Measurements from ENCODE around the gene RPTOR.

The RPTOR gene

DNA sequence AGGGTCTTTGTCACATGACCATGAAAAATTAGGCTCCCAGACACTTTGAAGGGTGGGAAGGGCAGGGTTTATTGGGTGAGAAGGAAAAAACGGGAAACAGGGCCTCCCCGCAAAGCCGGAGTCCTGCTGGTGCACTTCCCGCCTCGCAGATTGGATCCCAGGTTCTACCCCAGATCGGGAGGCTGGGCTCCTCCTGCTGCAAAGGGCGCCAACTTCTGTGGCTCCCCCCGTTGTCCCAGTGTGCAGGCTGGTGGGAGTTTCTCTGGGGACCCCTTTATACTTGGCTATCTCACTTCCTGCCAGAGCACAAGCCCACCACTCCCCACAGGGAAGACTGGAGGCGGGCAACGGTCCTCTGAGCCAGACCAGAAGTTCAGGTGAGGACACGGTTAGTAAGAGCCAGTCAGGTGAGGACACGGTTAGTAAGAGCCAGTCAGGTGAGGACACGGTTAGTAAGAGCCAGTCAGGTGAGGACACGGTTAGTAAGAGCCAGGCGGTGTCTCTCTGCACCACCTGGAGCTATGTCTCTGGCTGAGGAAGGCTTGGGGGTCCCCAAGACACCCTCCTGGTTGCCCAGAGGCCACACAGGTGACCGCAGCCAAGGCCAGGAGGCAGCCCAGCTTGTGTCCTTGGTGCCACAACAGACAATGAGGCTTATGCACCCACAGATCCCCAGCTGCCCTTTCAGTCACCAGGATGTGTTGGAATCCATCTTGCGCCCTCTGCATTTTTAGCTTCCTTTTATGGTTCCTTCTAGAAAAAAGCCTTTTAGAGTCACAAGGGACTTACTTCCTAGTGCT is 398.9 kb downstream of the RPTOR start:
- DNase-seq (ENCODE audit: low read depth, low spot score) = no peak

DNA sequence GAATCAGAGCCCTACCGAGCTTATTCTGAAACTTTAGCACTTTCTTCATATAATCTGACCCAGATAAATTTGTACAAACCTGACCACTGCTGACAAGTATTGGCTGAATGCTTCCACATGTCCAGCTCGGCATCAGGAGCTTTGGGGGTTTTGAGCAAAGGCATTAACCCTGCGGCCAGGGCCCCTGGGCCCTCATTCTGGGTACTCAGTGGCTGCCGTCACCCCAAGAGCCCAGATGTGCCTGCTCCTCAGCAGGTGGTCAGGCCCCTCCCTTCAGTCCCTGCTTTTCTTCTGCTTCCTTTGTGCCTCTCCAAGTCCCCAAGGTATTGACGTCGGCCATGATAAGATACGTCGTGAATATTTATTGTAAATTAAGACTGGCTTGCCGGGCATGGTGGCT is 399.7 kb downstream of the RPTOR start:
- DNase-seq (ENCODE audit: low read depth, low spot score) = no peak

DNA sequence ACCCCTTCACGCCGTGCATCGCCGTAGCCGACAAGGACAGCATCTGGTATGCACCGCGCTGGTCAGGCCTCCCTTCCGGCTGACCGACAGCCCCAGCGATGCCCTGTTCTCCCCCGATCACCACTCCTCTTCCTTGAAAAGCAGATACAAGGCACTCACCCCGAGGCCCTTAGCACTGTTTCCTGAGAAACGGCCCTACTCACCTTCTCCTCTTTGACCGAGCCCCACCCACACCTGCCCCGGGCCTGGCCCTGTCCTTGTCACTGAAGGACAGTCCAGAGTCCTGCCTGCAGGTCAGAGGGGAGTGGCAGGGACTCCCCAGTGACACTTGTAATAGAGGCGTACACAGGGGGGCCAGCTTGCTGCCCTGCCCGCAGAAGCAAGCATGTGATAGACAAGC is 401.1 kb downstream of the RPTOR start:
- no peak for DNase-seq (ENCODE audit: low read depth, low spot score)

DNA sequence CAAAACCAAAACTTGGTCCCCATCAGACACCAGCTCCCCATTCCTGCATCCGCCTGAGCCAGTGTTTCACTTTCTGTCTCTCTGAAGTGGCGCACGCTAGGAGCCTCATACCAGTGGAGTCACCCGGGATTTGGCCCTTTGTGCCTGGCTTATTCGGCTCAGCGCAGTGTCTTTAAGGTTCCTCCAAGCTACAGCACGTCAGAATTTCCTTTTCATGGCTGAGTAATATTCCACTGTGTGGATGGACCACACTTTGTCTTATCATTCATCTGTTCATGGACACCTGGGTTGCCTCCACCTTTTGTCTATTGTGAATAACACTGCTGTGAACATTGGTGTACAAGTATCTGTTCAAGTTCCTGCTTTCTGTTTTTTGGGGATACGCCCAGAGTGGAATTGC is 401.8 kb downstream of the RPTOR start:
- no peak for DNase-seq (ENCODE audit: low read depth, low spot score)

DNA sequence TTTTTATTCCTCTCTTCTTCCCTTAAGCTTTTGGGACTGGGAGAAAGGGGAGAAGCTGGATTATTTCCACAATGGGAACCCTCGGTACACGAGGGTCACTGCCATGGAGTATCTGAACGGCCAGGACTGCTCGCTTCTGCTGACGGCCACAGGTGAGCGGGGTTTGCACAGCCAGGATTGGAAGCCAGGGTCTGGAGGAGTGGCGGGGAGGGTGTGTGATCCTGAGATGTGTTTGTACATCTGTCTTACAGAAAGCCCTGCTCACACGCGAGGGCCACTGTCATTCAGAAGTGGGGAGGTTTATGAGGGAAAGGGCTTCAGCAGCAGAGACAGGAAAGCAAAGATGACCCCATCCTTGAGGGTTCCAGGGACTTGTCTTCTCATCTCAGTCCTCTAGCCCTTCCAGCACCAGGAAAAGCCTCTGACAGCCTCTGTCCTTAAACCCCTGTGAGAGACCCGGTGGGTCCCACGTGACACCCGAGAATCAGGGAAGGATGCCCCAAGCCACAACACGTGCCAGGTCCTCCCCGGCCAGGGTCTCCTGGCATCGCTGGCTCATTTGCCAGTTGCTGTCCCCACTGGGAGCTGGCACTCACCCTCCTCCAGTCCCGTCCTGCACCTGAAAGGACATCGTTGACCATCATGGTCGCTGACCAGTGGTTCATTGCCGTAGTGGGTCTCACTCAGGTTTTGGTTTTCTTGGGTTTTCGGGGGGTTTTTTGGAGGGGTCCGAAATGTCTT is 402.7 kb downstream of the RPTOR start:
- DNase-seq (ENCODE audit: low read depth, low spot score) = no peak

DNA sequence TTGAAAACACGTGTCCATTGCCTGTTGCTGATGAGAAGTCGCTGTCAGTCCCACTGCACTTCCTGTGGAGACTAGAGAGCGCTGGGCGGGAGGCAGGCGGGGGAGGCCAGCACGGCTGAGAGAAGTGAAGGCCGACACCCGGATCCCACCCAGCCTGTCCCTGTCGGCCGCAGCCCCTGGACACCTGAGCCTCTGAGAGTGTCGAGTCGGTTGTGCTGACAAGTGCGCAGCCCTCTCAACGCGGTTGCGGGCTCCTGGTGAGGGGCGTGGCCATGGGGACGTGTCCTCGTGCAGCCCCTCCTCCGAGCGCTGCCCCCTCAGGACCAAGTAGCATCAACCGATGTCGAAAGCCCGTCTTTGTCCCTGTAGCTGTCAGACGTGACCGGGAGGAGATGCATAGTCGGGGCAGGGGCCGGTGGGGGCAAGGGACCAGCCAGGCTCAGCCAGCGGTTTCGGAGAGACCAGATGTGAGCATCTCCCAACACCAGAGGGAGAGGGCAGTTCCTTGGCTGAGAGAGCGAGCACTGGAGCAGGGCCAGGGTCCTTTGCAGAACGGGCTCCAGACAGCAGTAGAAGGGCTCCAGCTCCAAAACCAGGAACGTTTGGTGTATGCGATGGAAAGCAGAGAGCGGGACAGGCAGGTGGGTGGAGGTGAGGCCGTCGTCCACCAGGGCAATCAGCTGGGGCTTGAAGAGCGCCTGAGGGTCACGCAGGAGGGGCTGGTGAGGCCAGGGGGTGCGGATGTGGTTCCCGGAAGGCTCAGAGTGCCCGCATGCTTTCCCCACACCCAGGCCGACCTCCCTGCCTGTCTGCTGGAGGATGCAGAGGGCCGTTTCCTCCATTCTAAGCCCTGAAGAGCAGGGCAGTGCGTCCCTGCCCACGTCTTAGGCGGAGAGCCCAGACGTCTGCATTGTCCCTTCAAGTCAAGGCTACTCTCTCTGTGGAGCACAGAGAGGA is 403.7 kb downstream of the RPTOR start:
- no peak for DNase-seq (ENCODE audit: low read depth, low spot score)

DNA sequence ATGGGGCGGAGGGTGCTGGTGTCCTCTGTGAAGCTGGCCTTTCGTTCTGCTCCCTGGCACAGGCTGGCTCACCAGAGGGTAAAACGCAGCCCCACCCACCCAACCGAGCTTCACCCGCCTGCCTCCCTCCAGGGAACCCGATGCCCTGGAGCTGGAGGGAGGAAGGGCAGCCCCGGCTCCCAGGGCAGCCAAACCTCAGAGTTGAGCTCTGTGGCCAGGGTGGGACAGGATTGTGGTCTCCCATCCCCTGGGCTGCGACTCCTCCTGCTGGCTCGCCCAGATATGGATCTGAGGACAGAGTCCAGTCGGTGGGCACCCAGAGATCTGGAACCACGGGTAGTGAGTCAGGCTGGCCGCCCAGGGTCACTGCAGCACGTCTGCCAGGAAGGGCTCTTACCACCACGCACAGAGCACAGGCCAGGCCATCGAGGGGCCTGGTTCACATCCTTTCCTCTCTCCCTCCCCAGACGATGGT is 404.4 kb downstream of the RPTOR start:
- no peak for DNase-seq (ENCODE audit: low read depth, low spot score)

DNA sequence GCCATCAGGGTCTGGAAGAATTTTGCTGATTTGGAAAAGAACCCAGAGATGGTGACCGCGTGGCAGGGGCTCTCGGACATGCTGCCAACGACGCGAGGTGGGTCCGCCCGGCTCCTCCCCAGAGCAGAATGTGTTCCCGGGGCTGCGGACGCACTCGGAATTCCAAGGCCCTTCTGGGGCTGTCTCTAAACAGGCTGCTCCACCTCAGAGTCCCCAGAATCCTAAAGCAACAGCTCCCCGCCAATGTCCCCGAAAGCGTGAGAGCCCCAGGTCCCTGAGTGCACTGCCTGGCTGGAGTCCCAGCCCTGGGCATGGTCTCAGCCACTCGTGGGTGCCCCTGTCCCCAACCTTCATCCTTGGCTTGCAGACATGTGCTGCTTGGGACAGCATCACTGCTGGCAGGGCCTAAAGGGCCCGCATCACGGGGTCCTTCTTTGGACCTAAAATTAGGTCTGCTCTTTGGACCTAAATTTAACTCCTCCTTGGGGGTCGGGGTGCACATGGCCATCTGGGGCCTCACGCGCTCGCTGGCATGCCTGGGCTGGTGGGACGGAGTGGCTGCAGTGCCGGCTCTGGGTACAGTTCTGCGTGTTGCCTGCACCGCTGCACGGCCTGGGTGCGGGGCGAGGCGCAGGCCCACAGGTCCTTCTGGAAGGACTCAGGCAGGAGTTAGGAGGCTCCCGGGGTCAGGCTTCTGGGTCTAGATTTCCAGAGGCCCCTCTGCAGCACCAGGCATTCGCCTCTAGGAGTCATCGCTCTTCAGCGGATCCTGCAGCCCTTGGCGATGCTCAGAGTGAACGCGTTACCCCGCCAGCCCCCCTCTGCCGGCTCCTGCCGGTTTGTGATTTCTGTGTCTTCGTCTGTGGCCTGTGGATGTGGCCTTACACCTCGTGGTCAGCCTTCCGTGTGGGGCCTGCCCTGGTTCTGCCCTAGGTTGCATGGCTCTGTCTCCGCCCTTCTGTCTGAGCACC is 405.1 kb downstream of the RPTOR start:
- no peak for DNase-seq (ENCODE audit: low read depth, low spot score)

DNA sequence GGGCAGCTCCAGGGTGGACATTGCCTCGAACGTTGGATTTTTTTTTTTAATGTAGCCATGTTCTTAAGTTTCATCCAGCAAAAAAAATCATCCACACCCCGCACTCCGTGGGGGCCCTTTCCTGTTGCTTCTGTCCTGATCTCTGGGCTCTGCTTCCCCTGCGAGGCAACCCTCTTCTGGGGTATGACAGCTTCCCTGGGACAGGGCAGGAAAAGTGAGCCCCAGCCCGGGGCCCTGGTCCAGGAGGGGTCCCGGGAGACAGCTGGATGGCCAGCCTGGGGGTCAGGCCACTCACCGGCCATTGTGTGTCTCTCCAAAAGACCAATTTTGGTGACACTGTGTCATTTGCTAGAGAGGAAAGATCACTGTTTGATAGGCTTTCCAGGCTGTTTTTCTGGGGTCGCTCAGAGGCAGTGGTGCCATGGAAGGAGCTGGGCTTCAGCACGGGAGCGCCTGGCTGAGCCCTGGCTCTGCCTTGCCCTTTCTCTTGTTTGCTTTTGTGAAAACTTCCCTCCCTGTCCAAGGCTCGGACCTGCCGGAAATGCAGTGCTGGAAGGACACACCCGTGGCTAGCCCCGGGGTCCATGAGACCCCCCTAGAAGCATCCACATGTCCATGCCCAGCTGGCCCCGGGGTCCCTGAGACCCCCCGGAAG is 406.0 kb downstream of the RPTOR start:
- no peak for DNase-seq (ENCODE audit: low read depth, low spot score)

DNA sequence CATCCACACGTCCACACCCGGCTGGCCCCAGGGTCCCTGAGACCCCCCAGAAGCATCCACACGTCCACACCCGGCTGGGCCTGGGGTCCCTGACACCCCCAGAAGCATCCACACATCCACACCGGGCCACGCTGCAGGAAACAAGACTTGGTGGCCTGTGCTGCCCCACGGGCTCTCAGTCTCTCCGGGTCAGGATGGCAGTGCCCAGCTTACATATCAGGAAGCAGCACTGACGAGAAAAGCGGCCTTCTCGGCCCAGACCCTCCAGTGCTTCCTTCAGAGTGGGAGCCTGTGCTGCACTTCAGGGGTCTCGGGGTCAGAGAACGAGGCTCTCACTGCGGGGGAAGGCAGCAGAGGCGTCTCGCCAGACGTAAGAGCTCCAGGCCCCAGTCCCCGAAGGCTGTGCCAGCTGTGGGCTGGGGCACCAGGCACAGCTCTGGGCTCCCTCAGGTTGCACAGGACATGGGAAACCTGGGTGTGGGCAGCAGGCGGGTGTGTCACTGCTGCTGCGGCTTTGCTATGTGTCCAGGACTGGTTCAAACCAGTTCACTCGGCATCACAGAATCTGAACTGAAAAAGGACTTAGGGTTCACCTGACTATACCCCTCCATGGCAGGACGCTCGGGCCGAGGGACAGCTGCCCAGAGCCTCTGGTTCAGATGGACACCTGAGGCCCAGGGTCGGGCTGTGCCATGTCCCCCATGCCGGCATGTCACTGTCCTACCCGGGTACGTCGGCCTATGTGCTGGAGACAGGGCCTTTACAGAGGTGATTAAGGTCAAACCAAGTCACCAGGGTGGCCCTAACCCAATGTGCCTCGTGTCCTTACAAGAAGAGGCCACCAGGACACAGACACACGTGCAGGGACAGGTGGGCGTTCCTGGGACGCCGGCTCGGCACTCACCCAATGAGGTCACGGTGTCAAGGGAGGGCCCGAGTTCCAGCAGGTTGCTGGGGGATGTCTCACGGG is 406.8 kb downstream of the RPTOR start:
- no peak for DNase-seq (ENCODE audit: low read depth, low spot score)

DNA sequence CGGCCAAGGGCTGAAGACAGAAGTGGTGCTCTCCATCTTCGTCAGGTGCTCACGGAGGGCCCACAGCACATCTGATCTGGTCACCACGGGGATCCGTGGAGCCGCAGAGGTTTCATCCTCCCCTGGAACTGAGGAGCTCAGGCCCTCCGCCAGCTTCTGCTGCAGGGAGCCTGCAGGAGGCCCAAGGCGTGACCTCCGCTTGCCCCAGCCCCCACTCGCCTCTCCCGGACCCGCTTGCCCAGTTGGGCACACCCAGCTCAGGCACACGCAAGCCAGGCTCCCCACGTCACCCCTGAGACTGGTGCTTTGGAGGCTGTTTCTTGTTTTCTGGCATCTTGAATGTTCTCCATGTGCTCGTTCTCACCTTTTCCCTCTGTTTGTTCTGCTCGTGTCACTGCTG is 407.7 kb downstream of the RPTOR start:
- no peak for DNase-seq (ENCODE audit: low read depth, low spot score)

DNA sequence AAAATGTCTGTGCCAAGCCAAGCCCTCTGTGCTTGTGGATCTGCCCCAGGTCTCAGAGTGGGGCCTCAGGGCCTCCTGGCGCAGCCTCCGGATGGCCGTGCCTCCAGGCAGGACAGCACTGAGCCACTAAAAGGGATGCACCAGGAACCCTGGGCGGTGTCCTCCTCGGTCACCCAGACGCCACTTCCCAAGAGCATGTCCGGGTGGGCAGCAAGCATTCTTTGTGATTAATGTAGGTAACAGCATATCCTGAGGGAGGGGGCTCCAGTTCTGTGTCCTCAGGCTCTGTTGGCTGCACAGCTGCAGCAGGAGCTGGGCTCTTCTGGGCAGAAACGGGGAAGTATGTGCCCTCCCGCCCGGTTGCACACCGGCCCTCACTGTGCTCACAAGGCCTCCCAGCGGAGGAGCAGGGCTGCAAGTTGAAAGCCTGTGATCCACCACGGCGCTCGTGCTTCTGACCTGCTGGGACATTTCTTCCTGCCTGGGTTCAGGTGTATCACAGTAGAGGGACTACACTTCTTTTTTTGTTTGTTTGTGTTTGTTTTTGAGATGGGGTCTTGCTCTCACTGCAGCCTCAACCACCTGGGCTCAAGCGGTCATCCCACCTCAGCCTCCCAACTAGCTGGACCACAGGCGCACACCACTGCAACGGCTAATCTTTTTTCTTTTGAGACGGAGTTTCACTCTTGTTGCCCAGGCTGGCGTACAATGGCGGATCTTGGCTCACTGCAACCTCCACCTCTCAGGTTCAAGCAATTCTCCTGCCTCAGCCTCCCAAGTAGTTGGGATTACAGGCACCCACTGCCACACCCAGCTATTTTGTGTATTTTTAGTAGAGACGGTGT is 409.1 kb downstream of the RPTOR start:
- DNase-seq (ENCODE audit: low read depth, low spot score) = no peak

DNA sequence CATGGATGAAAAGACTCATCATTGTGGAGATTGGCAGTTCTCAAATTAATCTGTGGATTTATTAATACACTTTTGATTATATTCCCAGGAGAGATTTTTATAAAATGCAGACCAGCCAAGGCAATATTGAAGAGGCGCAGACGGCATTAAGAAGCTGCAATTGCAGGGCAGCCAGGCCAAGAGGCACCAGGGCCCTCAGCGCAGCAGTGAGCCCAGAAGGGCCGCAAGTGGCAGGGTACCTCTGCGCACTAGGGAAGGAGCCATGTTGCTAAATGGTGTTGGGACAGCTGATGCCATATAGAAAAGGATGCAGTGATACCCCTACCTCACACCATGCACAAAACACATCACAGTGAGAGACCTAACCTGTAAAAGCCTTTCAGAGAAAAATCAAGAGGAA is 410.4 kb downstream of the RPTOR start:
- DNase-seq (ENCODE audit: low read depth, low spot score) = no peak

DNA sequence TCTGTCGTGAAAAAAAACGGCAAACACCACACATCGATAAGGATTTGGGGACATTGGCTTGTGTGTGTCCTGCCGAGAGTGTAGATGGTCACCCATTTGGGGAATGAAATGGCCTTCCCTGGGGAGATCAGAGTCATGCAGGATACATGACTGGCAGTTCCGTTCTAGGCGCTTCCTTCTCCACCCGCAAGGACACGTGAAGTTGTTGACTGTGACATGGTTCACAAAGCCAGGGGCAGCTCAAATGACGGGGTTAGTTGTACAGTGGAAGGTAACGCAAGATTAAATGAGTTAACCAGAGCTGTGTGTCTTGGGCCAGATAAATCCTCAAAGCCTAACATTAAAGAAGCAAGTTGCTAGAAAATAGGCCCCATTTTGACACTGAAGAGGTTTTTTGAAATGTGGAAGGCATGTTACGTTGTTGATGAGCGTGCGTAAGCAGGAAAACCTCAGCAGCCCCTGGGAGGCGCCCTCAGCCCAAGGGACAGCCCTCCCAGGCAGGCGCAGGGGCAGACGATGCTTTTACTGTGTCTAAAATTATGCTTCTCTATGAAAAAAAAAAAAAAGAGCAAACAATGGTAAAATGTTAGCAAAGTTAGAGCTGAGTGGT is 411.1 kb downstream of the RPTOR start:
- DNase-seq (ENCODE audit: low read depth, low spot score) = no peak

DNA sequence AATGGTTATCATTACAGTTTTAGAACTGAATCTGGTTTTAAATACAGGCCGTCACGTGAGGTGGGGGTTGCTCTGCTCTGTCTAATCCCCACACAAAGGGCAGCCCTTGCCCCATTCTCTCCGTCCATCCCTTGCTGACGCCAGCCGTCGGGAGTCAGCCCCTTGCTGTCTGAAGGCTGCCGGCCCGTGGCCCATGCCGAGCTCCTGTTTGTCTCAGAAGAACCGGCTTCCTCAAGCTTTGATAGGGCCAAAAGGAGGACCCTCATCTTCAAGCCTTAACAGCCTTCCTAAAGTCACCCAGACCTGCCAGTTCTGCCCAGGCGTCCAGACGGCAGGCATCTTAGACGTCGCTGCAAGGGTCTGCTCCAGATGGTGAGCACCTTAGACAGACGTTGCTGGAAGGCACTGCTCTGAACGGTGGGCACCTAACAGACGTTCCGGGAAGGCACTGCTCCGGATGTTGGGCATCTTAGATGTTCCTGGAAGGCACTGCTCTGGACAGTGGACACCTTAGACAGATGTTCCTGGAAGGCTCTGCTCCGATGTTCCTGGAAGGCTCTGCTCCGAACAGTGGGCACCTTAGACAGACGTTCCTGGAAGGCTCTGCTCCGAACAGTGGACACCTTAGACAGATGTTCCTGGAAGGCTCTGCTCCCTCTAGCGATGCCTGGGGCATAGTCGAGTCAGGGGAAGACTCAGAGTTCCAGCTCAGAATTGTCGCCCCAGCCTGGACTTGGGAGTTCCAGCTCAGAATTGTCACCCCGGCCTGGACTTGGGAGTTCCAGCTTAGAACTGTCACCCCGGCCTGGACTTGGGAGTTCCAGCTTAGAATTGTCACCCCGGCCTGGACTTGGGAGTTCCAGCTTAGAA is 411.9 kb downstream of the RPTOR start:
- no peak for DNase-seq (ENCODE audit: low read depth, low spot score)

DNA sequence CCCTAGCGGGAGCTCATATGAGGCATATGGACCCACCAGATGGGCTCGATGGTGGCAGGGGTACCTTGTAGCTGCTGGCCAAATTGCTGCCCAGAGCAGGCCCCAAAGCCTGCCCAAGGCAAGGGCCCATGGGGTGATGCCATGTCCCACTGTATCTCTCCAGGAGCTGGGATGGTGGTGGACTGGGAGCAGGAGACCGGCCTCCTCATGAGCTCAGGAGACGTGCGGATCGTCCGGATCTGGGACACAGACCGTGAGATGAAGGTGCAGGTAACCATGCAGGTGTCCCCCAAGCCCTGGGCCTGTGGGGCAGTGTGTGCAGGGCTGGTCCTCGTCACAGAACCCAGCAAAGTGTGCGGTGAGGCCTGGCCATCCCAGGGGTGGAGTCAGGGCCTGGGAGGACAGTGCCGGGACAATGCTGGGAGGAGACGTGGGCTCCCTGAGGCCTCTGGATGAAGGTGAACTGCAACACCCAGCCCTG is 412.9 kb downstream of the RPTOR start:
- no peak for DNase-seq (ENCODE audit: low read depth, low spot score)

Data from iPS DF 19.7 (cell line).